B cell (primary cell): ENCODE measurements around the gene BCL7C.

Experiments
- CTCF ChIP-seq: fragments of 200-600 bp; IDR thresholded peaks from one replicate; pipeline ENCODE4 v1.8.0; 2022; ENCODE audit warnings: antibody characterized with exemption, mild to moderate bottlenecking
- EZH2 ChIP-seq: IDR thresholded peaks from 2 replicates; pipeline ENCODE4 v1.6.1; 2012; ENCODE audit warnings: borderline replicate concordance, low read depth, mild to moderate bottlenecking, moderate library complexity, low read length; ENCODE audit not compliant: insufficient read depth, poor library complexity, severe bottlenecking

- no peak for TF ChIP-seq CTCF
- TF ChIP-seq EZH2, result no peak
Observed at GRCh38 chr16:30842971-30843370, 50.9 kb downstream of the BCL7C start.
